HEK293T (cell line): ENCODE data around the gene METTL25B.

Source experiments
- ARNT ChIP-seq: fragments of 450-650 bp; IDR thresholded peaks from 2 replicates; pipeline ENCODE4 v1.6.1; 2017; ENCODE audit warnings: mild to moderate bottlenecking
- BHLHE40 ChIP-seq: fragments of 450-650 bp; IDR thresholded peaks from 2 replicates; pipeline ENCODE4 v1.6.1; 2016; ENCODE audit warnings: mild to moderate bottlenecking, moderate library complexity, borderline replicate concordance
- FOXA1 ChIP-seq: fragments of 450-650 bp; IDR thresholded peaks from 2 replicates; pipeline ENCODE4 v1.6.1; 2016; ENCODE audit warnings: mild to moderate bottlenecking
- FOXK2 ChIP-seq: fragments of 450-650 bp; IDR thresholded peaks from 2 replicates; pipeline ENCODE4 v1.6.1; 2016; ENCODE audit warnings: mild to moderate bottlenecking
- FOXM1 ChIP-seq: fragments of 450-650 bp; IDR thresholded peaks from 2 replicates; pipeline ENCODE4 v1.6.1; 2017; ENCODE audit warnings: mild to moderate bottlenecking, borderline replicate concordance
- HDGF ChIP-seq: fragments of 450-650 bp; IDR thresholded peaks from 2 replicates; pipeline ENCODE4 v1.6.1; 2017; ENCODE audit warnings: antibody characterized with exemption, borderline replicate concordance
- LEF1 ChIP-seq: fragments of 450-650 bp; IDR thresholded peaks from 2 replicates; pipeline ENCODE4 v1.6.1; 2017; ENCODE audit warnings: mild to moderate bottlenecking, borderline replicate concordance
- NFRKB ChIP-seq: fragments of 450-650 bp; IDR thresholded peaks from 2 replicates; pipeline ENCODE4 v1.6.1; 2016; ENCODE audit warnings: mild to moderate bottlenecking, moderate library complexity
- SP1 ChIP-seq: fragments of 450-650 bp; IDR thresholded peaks from 2 replicates; pipeline ENCODE4 v1.6.1; 2017
- SUZ12 ChIP-seq: fragments of 450-650 bp; IDR thresholded peaks from 2 replicates; pipeline ENCODE4 v1.6.1; 2016; ENCODE audit warnings: mild to moderate bottlenecking
- TARDBP ChIP-seq: fragments of 450-650 bp; IDR thresholded peaks from 2 replicates; pipeline ENCODE4 v1.6.1; 2016
- ZNF384 ChIP-seq: fragments of 450-650 bp; IDR thresholded peaks from 2 replicates; pipeline ENCODE4 v1.6.1; 2016
- TF ChIP-seq, protein P1 (sequence below): fragments of 450-650 bp; IDR thresholded peaks from 2 replicates; pipeline ENCODE4 v1.6.1; 2016

- no peak for TF ChIP-seq LEF1
- no peak for TF ChIP-seq SP1
- no peak for TF ChIP-seq TARDBP
- TF ChIP-seq BHLHE40, result no peak
- TF ChIP-seq FOXM1, result no peak
- TF ChIP-seq NFRKB, result no peak
- TF ChIP-seq, protein P1, sequence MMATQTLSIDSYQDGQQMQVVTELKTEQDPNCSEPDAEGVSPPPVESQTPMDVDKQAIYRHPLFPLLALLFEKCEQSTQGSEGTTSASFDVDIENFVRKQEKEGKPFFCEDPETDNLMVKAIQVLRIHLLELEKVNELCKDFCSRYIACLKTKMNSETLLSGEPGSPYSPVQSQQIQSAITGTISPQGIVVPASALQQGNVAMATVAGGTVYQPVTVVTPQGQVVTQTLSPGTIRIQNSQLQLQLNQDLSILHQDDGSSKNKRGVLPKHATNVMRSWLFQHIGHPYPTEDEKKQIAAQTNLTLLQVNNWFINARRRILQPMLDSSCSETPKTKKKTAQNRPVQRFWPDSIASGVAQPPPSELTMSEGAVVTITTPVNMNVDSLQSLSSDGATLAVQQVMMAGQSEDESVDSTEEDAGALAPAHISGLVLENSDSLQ, result peak; percentile 37; the same call in 1 of the 2 replicates
- no peak for TF ChIP-seq ARNT
- no peak; the same call in 1 of the 2 replicates for TF ChIP-seq SUZ12
- no peak for TF ChIP-seq FOXA1
- TF ChIP-seq ZNF384, result no peak
- no peak for TF ChIP-seq FOXK2
- no peak for TF ChIP-seq HDGF
Measured at GRCh38 chr1:156740741-156741480, 12.6 kb downstream of the METTL25B start, which contains the start of gene MRPL24.
